ENCODE measurements around the gene MOGAT2.
"Not testable (repeated sequence)": the region's sequence is repeated elsewhere in the genome, so short reads cannot be mapped to it uniquely, and the experiment has no call there.

The MOGAT2 gene

GRCh38 chr11:75717608-75718418 is at the start of gene MOGAT2:
Gene MOGAT2, plus strand, starts transcription at chr11:75717838. Its CDS starts 51 bp downstream, at chr11:75717889.
- no peak for DNase-seq

- DNase-seq: no peak
Measured at GRCh38 chr11:75668451-75669297, 49.0 kb upstream of the MOGAT2 start, which contains the start of gene MAP6. Gene MAP6, minus strand, starts transcription at chr11:75669038. Its CDS starts 669 bp downstream, at chr11:75668369.

GRCh38 chr11:75673977-75674582 is 43.6 kb upstream of the MOGAT2 start:
- no peak for DNase-seq

DNA sequence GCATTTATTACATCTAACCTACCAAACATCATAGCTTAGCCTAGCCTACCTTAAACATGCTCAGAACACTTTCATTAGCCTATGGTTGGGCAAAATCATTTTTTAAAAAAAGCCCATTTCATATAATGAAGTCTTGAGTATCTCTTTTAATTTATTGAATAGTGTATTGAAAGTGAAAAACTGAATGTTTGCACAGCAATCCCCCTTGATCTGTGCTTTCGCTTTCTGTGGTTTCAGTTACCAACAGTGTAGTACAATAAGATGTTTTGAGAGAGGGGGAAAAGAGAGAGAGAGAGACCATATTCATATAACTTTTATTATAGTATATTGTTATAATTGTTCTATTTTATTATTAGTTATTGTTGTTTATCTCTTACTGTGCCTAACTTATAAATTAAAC is 40.4 kb upstream of the MOGAT2 start:
- DNase-seq: no peak

- DNase-seq: no peak
Measured at GRCh38 chr11:75677909-75678308, 39.7 kb upstream of the MOGAT2 start.

DNA sequence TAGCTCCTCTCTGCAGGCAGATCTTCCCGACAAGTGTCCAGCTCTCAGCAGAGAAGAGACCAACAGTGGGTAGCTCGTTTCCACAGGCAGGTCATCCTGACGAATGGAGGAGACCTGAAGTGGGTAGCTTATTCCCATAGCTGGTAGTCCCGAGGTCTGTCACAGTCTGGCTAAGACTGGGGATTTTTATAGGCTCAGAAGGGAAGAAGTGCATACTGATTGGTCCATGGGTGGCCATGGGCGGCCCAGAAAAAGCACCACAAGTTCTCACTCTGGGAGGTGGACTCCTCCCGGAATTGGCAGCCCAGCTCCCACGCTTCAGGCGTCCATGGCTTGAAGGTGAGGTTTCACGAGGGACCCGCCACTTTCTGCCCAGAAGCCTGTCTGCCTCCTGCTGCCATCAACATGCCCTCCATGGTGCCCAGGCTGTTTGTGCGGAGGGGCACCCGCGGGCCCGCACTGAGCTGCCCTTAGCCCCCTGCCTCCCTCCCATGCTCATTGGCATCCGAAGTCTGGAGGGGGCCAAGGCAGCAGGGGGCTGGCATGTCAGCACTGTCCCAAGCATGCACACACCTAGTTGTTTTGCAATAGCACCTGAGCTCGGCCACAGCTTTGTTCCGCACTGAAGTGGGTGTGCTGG is 38.9 kb upstream of the MOGAT2 start:
- no peak for DNase-seq

GRCh38 chr11:75679566-75679965 is 38.1 kb upstream of the MOGAT2 start:
- DNase-seq: no peak

DNA sequence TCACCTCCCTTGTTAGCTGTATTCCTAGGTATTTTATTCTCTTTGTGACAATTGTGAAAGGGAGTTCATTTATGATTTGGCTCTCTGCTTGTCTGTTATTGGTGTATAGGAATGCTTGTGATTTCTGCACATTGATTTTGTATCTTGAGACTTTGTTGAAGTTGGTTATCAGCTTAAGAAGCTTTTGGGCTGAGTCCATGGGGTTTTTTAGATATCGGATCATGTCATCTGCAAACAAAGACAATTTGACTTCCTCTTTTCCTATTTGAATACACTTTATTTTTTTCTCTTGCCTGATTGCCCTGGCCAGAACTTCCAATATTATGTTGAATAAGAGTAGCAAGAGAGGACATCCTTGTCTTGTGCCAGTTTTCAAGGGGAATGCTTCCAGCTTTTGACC is 33.8 kb upstream of the MOGAT2 start:
- DNase-seq: not testable (repeated sequence)

GRCh38 chr11:75689863-75690609 is 27.6 kb upstream of the MOGAT2 start:
- no peak for DNase-seq

GRCh38 chr11:75691804-75692203 is 25.8 kb upstream of the MOGAT2 start:
- no peak for DNase-seq

GRCh38 chr11:75697906-75698581 is 19.6 kb upstream of the MOGAT2 start:
- no peak for DNase-seq

- DNase-seq: no peak
Measured at GRCh38 chr11:75700940-75701339, 16.7 kb upstream of the MOGAT2 start.

- no peak for DNase-seq
Measured at GRCh38 chr11:75703695-75704237, 13.9 kb upstream of the MOGAT2 start.

- DNase-seq: no peak
Measured at GRCh38 chr11:75705541-75705940, 12.1 kb upstream of the MOGAT2 start.

- DNase-seq: peak; percentile 60
Measured at GRCh38 chr11:75706260-75706729, 11.3 kb upstream of the MOGAT2 start.

DNA sequence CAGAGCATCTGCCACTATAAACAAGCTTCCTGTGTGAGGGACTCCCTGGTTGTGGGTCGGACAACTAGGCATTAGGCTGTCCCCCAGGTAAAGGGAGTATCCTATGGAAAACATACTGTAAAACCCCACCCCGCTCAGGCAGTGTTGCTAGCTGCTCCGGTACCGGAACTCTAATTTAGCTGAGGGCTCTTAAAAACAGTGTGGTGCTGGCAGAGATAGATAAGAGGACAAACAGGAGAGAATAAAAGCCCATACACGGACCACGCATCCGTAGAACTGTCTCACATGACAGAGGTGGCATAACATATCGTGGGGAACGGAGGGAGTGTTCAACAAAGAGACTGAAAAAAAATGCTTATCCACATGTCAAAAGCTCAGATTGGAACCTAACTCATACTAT is 3.4 kb upstream of the MOGAT2 start:
- no peak for DNase-seq

DNA sequence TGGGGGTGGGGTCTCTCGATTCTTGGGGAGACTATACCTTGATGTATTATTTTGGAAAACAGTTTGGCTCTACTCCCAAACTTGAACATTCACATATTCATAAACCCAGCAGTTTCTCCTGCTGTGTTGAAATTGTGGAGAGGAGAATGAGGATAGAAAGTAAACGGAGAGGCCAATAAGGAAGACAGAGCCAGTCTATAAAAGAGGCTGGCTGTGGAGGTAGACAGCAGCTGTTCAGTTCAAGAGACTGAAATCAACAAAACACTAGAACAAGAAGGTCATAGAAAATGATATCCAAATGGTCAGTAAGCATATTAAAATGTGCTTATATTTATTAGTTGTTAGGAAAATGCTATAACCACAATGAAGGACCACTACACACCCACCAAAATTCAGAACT is 1.9 kb upstream of the MOGAT2 start:
- DNase-seq: no peak

DNA sequence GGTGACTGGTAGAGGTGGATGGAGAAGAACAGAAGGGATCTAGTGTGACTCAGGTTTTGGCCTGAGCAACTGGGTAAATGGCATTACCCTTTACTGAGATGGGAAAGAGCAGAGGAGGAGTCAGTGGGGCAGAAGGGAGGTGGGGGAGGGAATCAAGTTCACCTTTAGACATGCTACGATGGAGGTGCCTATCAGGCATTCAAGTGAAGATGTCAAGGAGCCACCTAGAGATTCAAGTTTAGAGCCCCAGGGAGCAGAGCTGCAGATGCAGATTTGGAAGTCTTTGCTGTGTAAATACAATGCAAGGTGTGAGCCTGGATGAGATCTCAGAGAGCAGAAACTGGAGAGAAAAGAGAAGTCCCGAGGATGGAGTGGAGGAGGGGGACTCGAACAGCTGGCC is 979 bp upstream of the MOGAT2 start:
- DNase-seq: no peak

DNA sequence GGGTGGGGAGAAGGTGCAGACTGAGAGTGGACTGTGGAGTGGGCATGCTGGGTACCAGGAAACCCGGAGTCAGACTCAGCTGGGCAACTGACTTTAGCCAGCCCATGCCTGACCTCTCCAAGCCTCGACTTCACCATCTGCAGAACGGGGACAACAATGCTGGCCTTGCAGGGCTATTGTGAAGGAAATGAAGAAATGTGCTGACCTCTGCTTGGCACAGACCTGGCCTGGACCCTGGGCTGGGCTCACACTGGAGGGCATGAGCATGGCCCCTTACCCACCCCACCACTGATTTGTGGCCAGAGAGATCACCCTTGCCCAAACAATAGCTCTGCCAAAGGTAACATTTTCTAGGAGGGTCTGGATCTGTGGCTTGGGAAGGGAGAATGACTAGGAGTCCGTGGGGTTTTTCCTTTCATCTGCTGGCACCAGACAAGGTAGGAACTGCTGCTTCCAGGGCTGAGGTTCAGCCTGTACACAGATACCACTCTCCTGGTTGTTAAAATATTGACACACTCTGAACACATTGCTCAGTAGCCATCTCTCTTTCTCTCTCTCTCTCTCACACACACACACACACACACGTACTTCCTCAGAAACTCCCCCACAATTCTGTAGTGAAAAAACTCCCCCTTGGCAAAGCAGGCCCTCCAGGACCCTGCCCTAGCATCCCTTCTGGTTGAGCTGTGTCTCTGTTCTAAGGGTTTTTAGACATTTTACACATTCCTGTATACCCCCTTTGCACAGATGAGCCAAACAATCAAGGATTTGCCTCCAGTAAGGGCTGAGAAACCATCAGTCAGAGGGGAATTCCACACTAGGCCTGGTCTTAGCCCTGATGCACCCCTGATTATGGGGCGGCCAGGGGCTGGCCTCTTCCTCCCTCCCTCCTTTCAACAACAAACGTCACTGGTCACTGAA is 1.0 kb downstream of the MOGAT2 start:
- DNase-seq: no peak

Measured in CD4-positive, alpha-beta T cell treated with Interleukin-21 for 1 hour (primary cell).